Activated CD4-positive, alpha-beta T cell treated with anti-CD3 and anti-CD28 coated beads, Interleukin-2, amount 50 U/mL, for 48 hours (primary cell): ENCODE data around the gene AAK1.
"Not testable (repeated sequence)": the region's sequence is repeated elsewhere in the genome, so short reads cannot be mapped to it uniquely, and the experiment has no call there.

Source experiments
- DNase-seq, 2 experiments: peaks; one replicate each; pipeline ENCODE4 v3.0.0-alpha.2; 2020

The AAK1 gene

DNA sequence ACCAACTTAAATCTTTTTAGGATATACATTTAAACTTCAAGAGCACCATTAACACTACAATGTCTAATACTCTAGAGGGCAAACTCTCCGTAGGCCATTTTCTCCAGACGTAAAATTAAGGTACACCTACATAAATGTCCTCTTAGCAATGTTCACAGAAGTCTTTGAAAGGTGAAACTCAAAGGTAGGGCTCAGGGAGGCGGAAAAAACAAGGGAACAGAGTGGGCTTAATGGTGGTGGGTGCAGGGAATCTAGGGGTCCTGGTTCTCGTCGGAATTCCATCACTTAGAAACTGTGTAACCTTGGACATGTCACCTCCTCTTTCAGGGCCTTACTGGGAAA lies 207.0 kb downstream of the AAK1 start:
- peak in 1 of 2 experiments; percentile 15 for DNase-seq

- DNase-seq, result no peak
Measured at GRCh38 chr2:69434753-69435152, 208.8 kb downstream of the AAK1 start.

- no peak for DNase-seq
Measured at GRCh38 chr2:69429491-69430183, 213.9 kb downstream of the AAK1 start.

GRCh38 chr2:69428981-69429380 lies 214.6 kb downstream of the AAK1 start:
- no peak for DNase-seq

GRCh38 chr2:69424419-69424818 lies 219.1 kb downstream of the AAK1 start:
- no peak for DNase-seq

- no peak for DNase-seq
Measured at GRCh38 chr2:69422198-69422597, 221.3 kb downstream of the AAK1 start.

DNA sequence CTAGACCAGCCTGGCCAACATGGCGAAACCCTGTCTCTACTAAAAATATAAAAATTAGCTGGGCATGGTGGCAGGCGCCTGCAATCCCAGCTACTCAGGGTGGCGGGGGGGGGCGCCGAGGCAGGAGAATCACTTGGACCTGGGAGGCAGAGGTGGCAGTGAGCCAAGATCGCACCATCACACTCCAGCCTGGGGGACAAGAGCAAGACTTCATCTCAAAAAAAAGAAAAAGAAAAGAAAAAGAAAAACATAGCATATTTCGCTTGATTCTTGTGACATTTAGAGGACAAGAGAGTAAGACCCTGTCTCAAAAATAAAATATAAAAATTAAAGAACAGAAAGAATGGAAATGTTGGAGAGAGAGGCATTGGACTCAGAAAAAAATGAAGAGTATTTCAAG lies 224.4 kb downstream of the AAK1 start:
- not testable (repeated sequence) for DNase-seq

GRCh38 chr2:69416147-69416546 lies 227.4 kb downstream of the AAK1 start:
- DNase-seq, result no peak
